Measurements from ENCODE around the gene FAM193A. TPM values are rescaled to one million over a fixed set of nuclear protein-coding genes. Genes with fewer than 3 reads are reported as not detected.
A peak's percentile ranks its signal among the peaks of the same experiment; 100 is the strongest.
"Not testable (repeated sequence)": the region's sequence is repeated elsewhere in the genome, so short reads cannot be mapped to it uniquely, and the experiment has no call there.

FAM193A gene
- total RNA-seq, 1 donor from 2014 or later: 29.2 TPM

GRCh38 chr4:2574009-2574408 lies 37.6 kb downstream of the FAM193A start:
- no peak for DNase-seq (ENCODE audit: low read depth)

- no peak for DNase-seq (ENCODE audit: low read depth)
Observed at GRCh38 chr4:2574863-2575262, 38.4 kb downstream of the FAM193A start.

- no peak for DNase-seq (ENCODE audit: low read depth)
Observed at GRCh38 chr4:2576290-2576689, 39.8 kb downstream of the FAM193A start.

GRCh38 chr4:2578106-2578505 lies 41.7 kb downstream of the FAM193A start:
- DNase-seq (ENCODE audit: low read depth): no peak

GRCh38 chr4:2579910-2580309 lies 43.5 kb downstream of the FAM193A start:
- no peak for DNase-seq (ENCODE audit: low read depth)

- no peak for DNase-seq (ENCODE audit: low read depth)
Observed at GRCh38 chr4:2583092-2583491, 46.6 kb downstream of the FAM193A start.

GRCh38 chr4:2583517-2583916 lies 47.1 kb downstream of the FAM193A start:
- DNase-seq (ENCODE audit: low read depth): peak; percentile 89

GRCh38 chr4:2586502-2586901 lies 50.1 kb downstream of the FAM193A start:
- DNase-seq (ENCODE audit: low read depth): no peak

GRCh38 chr4:2587213-2587823 lies 50.9 kb downstream of the FAM193A start:
- no peak for DNase-seq (ENCODE audit: low read depth)

GRCh38 chr4:2588259-2588658 lies 51.8 kb downstream of the FAM193A start:
- no peak for DNase-seq (ENCODE audit: low read depth)

GRCh38 chr4:2591189-2591588 lies 54.7 kb downstream of the FAM193A start:
- peak; percentile 14 for DNase-seq (ENCODE audit: low read depth)

GRCh38 chr4:2592014-2592413 lies 55.6 kb downstream of the FAM193A start:
- DNase-seq (ENCODE audit: low read depth): not testable (repeated sequence)

GRCh38 chr4:2592572-2592971 lies 56.1 kb downstream of the FAM193A start:
- no peak for DNase-seq (ENCODE audit: low read depth)

GRCh38 chr4:2593003-2593402 lies 56.6 kb downstream of the FAM193A start:
- DNase-seq (ENCODE audit: low read depth): no peak

- no peak for DNase-seq (ENCODE audit: low read depth)
Observed at GRCh38 chr4:2595436-2595835, 59.0 kb downstream of the FAM193A start.

GRCh38 chr4:2595952-2596552 lies 59.6 kb downstream of the FAM193A start:
- no peak for DNase-seq (ENCODE audit: low read depth)

- DNase-seq (ENCODE audit: low read depth): no peak
Observed at GRCh38 chr4:2596611-2597010, 60.2 kb downstream of the FAM193A start.

GRCh38 chr4:2598511-2599303 lies 62.3 kb downstream of the FAM193A start:
- no peak for DNase-seq (ENCODE audit: low read depth)

- DNase-seq (ENCODE audit: low read depth): no peak
Observed at GRCh38 chr4:2599304-2599654, 62.8 kb downstream of the FAM193A start.

- DNase-seq (ENCODE audit: low read depth): no peak
Observed at GRCh38 chr4:2600878-2601277, 64.4 kb downstream of the FAM193A start.

GRCh38 chr4:2604614-2605013 lies 68.2 kb downstream of the FAM193A start:
- no peak for DNase-seq (ENCODE audit: low read depth)

- no peak for DNase-seq (ENCODE audit: low read depth)
Observed at GRCh38 chr4:2606960-2607506, 70.6 kb downstream of the FAM193A start.

GRCh38 chr4:2607822-2608221 lies 71.4 kb downstream of the FAM193A start:
- DNase-seq (ENCODE audit: low read depth): no peak
